Gastrocnemius medialis (tissue), 4 donors: ENCODE results near the gene OR2B2. TPM values are rescaled to one million over a fixed set of nuclear protein-coding genes. Genes with fewer than 3 reads are reported as not detected.
"Not testable (repeated sequence)": the region's sequence is repeated elsewhere in the genome, so short reads cannot be mapped to it uniquely, and the experiment has no call there.

ENCODE experiments used
- ATAC-seq, 2 donors: fragments of 150-250 bp; one replicate each; pipeline ENCODE4 v1.9.1; 2016
- DNase-seq, 2 donors: peaks; one replicate each; pipeline ENCODE4 v3.0.0-alpha.2; 2019
- H3K27ac ChIP-seq, 4 donors: fragments of 200-600 bp; sonication (generic); 1 replicate in 1 of 4; 2 replicates in 3 of 4; pipeline ENCODE4 v1.5.1; 2016 to 2018; ENCODE audit warnings: mild to moderate bottlenecking in 2 of 4, moderate library complexity in 1 of 4
- H3K27me3 ChIP-seq, 3 donors: fragments of 200-600 bp; sonication (generic) in 2 of 3; 1 replicate in 1 of 3; 2 replicates in 2 of 3; pipeline versions ENCODE4 v1.5.1 to v1.6.0; 2016 to 2019; ENCODE audit warnings: mild to moderate bottlenecking in 1 of 3, moderate library complexity in 1 of 3
- H3K36me3 ChIP-seq, 2 donors: fragments of 200-600 bp; sonication (generic) in 1 of 2; one replicate each; pipeline ENCODE4 v1.5.1; 2017 to 2018
- H3K4me1 ChIP-seq, 2 donors: fragments of 200-600 bp; sonication (generic) in 1 of 2; one replicate each; pipeline ENCODE4 v1.5.1; 2016 to 2017; ENCODE audit warnings: mild to moderate bottlenecking in 2 of 2
- H3K4me3 ChIP-seq, 4 donors: fragments of 200-600 bp; sonication (generic) in 3 of 4; 1 replicate in 1 of 4; 2 replicates in 3 of 4; pipeline ENCODE4 v1.5.1; 2016 to 2019; ENCODE audit warnings: mild to moderate bottlenecking in 2 of 4
- H3K9me3 ChIP-seq, 3 donors: fragments of 200-600 bp; sonication (generic) in 2 of 3; 1 replicate in 1 of 3; 2 replicates in 2 of 3; pipeline ENCODE4 v1.5.1; 2016 to 2019
- POLR2A ChIP-seq, 2 donors: fragments of 450-650 bp; IDR thresholded peaks; one replicate each; pipeline ENCODE4 v1.6.1; 2017; ENCODE audit warnings: antibody characterized with exemption in 2 of 2, mild to moderate bottlenecking in 2 of 2, moderate library complexity in 2 of 2
- in situ Hi-C, 4 donors: fragments of 200-750 bp; cut with MboI; loops; one replicate each; pipeline versions ENCODE4 v1.15.0 to v1.8.0; 2017; ENCODE audit warnings: low sequenced_read_pairs in 4 of 4
- intact Hi-C: fragments of 100-400 bp; cut with DNase I; formaldehyde crosslinking; loops from one replicate; pipeline ENCODE4 v1.15.1; 2023; ENCODE audit warnings: low total_unique reads
- total RNA-seq, 4 donors: library from RNA; depleted of rRNA; stranded (reverse); fragments of >200 nt; gene quantifications; one replicate each; pipeline versions ENCODE4 v1.1.0 to v1.2.3, GENCODE V29; 2016
- TF ChIP-seq, protein P1 (sequence below), 5 experiments: fragments of 450-650 bp in 3 of 5; fragments of 200-600 bp in 2 of 5; sonication (generic) in 2 of 5; IDR thresholded peaks in 4 of 5; conservative IDR thresholded peaks in 1 of 5; 1 replicate in 4 of 5; 2 replicates in 1 of 5; pipeline ENCODE4 v1.5.1; 2016 to 2019; ENCODE audit warnings: antibody characterized with exemption in 5 of 5, mild to moderate bottlenecking in 3 of 5, moderate library complexity in 3 of 5

Gene OR2B2
- total RNA-seq, 4 donors from 2014 or later, result not detected

DNA sequence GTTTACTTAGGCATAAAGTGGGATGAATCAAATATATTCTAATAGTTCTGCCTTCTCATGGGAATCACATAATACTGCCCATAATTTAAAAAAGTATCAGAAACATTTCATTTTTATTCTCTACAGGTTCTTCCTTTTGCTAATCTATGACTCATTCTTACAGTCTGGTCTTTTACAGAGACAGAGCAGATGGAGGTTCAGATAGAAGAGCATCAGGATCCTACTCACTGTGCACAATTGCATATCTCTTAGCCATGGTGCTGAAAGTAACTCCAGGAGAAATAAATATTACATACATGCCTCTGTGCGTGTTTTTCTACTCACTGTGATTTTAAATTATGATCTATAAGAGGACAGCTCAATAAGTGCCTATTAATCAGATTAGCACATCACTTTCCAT, 28.6 kb upstream of the OR2B2 start:
- Histone ChIP-seq H3K4me1 (no peaks in the 10 kb centered on the region), H3K9me3 (no peaks in the 10 kb centered on the region), H3K27ac (no peak overlapping the region), H3K27me3 (no peaks in the 10 kb centered on the region), H3K36me3 (no peaks in the 10 kb centered on the region), H3K4me3 (no peak overlapping the region)
- DNase-seq, result no peak
- no peak for ATAC-seq
- in situ Hi-C loops (no loop called here), intact Hi-C loops (no loop called here)
- TF ChIP-seq POLR2A (IDR thresholded peaks at IDR 0.05), result no peak
- TF ChIP-seq, protein P1, sequence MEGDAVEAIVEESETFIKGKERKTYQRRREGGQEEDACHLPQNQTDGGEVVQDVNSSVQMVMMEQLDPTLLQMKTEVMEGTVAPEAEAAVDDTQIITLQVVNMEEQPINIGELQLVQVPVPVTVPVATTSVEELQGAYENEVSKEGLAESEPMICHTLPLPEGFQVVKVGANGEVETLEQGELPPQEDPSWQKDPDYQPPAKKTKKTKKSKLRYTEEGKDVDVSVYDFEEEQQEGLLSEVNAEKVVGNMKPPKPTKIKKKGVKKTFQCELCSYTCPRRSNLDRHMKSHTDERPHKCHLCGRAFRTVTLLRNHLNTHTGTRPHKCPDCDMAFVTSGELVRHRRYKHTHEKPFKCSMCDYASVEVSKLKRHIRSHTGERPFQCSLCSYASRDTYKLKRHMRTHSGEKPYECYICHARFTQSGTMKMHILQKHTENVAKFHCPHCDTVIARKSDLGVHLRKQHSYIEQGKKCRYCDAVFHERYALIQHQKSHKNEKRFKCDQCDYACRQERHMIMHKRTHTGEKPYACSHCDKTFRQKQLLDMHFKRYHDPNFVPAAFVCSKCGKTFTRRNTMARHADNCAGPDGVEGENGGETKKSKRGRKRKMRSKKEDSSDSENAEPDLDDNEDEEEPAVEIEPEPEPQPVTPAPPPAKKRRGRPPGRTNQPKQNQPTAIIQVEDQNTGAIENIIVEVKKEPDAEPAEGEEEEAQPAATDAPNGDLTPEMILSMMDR (IDR thresholded peaks at IDR 0.05 in 4 of 5, conservative IDR thresholded peaks at IDR 0.05 in 1 of 5), result no peak

DNA sequence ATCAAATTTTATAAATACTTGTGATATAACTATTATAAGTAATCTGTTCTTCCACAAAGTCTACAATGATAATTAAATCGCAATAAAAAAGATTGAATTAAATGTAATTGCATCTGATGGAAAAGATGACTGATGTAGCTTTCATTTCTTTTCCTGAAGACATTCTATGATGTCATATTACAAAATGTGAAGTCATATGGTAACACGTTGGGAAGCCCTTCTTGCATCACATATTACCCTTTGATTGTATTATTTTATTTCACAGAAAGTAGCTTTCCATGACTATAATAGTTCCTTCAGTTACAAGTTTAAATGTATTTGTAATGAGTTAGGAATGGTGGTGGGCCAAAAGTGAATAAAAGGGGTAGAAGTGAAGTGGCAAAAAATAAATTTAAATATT, 19.0 kb upstream of the OR2B2 start:
- DNase-seq (no peak), ATAC-seq (no peak)
- intact Hi-C loops (no loop called here), in situ Hi-C loops (no loop called here)
- Histone ChIP-seq H3K27ac (no peak overlapping the region), H3K36me3 (no peaks in the 10 kb centered on the region), H3K27me3 (peaks cover 0 to 3% (median 0%) of the 10 kb centered on the region in 3 donors), H3K9me3 (no peaks in the 10 kb centered on the region), H3K4me3 (no peak overlapping the region), H3K4me1 (no peaks in the 10 kb centered on the region)
- TF ChIP-seq POLR2A (IDR thresholded peaks at IDR 0.05), result no peak

DNA sequence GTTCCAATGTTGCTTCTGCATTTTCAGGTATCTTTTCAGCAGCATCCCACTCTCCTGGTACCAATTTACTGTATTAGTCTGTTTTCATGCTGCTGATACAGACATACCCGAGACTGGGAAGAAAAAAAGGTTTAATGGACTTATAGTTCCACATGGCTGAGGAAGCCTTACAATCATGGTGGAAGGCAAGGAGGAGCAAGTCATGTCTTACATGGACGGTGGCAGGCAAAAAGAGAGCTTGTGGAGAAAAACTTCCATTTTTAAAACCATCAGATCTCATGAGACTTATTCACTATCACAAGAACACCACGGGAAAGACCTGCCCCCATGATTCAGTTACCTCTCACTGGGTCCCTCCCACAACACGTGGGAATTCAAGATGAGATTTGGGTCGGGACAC, 17.7 kb upstream of the OR2B2 start:
- H3K4me3 ChIP-seq, ATAC-seq, H3K4me1 ChIP-seq, H3K27me3 ChIP-seq, DNase-seq, H3K27ac ChIP-seq, in situ Hi-C loops, H3K36me3 ChIP-seq, intact Hi-C loops, H3K9me3 ChIP-seq: not testable (repeated sequence)

DNA sequence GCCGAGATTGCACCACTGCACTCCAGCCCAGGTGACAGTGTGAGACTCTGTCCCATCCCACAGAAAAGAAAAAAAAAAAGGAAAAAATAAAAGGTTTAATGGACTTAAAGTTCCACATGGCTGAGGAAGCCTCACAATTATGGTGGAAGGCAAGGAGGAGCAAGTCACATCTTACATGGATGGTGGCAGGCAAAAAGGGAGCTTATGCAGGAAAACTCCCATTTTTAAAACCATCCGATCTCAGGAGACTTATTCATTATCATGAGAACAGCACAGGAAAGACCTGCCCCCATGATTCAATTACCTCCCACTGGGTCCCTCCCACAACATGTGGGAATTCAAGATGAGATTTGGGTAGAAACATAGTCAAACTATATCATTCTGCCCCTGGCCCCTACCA, 15.8 kb upstream of the OR2B2 start:
- H3K4me1 ChIP-seq, H3K27ac ChIP-seq, intact Hi-C loops, ATAC-seq, H3K27me3 ChIP-seq, H3K4me3 ChIP-seq, H3K36me3 ChIP-seq, in situ Hi-C loops, DNase-seq, H3K9me3 ChIP-seq: not testable (repeated sequence)

DNA sequence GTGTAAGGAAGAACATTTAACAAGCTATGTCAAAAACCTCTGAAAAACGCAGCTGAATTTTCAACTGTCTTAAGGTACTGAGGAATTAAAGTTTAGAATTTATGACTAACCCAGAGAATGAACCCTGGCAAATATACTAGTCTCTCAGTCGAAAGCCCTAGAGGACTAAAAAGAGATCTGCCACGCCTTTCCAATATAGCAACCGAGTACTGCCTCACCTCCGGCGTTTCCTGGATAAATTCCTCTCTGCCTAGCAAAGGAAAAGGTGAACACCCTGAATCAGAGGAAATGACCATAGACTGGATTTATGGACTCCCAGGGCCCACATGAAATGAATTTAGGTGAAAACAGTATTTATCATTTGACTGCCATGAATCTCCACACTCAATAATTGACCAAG, 12.0 kb upstream of the OR2B2 start:
- Histone ChIP-seq H3K4me3 (no peak overlapping the region), H3K27me3 (peaks cover 0 to 3% (median 0%) of the 10 kb centered on the region in 3 donors), H3K36me3 (no peaks in the 10 kb centered on the region), H3K9me3 (no peaks in the 10 kb centered on the region), H3K27ac (no peak overlapping the region), H3K4me1 (no peaks in the 10 kb centered on the region)
- TF ChIP-seq POLR2A (IDR thresholded peaks at IDR 0.05), result no peak
- TF ChIP-seq, protein P1 (IDR thresholded peaks at IDR 0.05 in 4 of 5, conservative IDR thresholded peaks at IDR 0.05 in 1 of 5), result no peak
- no peak for ATAC-seq
- no peak for DNase-seq
- in situ Hi-C loops (no loop called here), intact Hi-C loops (no loop called here)

DNA sequence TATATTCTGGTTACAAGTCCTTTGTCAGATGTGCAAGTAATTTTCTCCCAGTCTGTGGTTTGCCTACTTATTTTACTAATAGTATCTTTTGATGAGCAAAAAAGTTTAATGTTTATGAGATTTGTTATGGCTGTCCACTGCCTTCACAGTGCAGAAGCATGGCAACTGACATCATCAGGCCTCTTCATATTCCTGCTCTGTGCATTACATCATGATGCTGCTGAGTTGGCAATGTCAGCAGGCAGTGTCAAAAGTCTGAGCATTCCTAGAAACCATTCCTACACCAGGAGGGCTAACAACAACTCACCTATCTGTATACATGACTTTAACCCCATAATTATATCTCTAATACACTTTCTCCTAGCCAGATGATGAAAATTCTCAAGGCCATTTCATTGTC, 10.8 kb upstream of the OR2B2 start:
- Histone ChIP-seq H3K9me3 (no peaks in the 10 kb centered on the region), H3K36me3 (no peaks in the 10 kb centered on the region), H3K4me3 (no peak overlapping the region), H3K4me1 (no peaks in the 10 kb centered on the region), H3K27me3 (peaks cover 0 to 3% (median 3%) of the 10 kb centered on the region in 3 donors), H3K27ac (no peak overlapping the region)
- intact Hi-C loops, result no loop called here
- ATAC-seq, result no peak
- DNase-seq, result no peak
- in situ Hi-C loops, result no loop called here
- TF ChIP-seq, protein P1 (IDR thresholded peaks at IDR 0.05 in 4 of 5, conservative IDR thresholded peaks at IDR 0.05 in 1 of 5), result no peak
- no peak for TF ChIP-seq POLR2A (IDR thresholded peaks at IDR 0.05)
